Measurements from ENCODE around the gene AURKB.
A peak's percentile ranks its signal among the peaks of the same experiment; 100 is the strongest.
"Not testable (repeated sequence)": the region's sequence is repeated elsewhere in the genome, so short reads cannot be mapped to it uniquely, and the experiment has no call there.

The AURKB gene

GRCh38 chr17:8224891-8225812 is 14.8 kb upstream of the AURKB start:
- no peak for DNase-seq (ENCODE audit: low spot score)

DNA sequence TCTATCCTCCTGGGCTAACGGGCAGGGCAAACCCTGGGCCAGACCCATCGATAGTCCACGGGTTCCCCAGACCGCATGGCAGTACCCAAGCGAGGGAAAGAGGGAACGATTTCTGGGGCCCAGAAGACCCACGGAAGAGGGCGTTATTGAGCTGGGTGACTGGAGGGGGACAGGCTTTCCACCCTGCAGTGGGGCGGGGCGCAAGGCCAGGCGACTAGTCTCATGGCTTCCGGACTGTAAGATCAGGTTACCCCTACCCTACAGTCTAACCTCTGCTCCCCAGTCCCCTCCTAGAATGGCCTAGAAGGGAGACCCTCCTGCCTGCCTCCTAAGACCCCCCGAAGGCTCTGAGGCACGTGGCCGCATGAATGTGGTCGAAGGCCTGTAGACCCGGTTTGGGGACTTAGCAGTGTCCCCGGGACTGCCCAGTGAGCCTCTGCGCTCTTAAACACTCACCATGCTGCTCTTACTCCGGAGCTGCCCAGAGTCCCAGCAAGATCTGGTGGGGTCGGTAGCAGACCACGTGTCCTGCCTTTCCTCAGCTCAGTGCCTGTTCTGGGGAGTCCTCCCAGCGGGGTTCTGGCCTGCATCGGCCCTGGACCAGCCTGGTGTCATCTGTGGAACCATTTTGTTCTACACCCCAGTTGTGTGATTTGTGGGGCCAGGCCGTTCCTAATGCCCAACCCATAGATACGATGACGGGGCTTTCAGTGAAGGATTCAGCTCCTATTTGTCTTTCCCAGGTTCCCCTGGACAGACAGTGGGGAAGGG is 13.2 kb upstream of the AURKB start:
- DNase-seq (ENCODE audit: low spot score) = peak; percentile 74

GRCh38 chr17:8222630-8223355 is 12.4 kb upstream of the AURKB start:
- DNase-seq (ENCODE audit: low spot score) = peak; percentile 80

DNA sequence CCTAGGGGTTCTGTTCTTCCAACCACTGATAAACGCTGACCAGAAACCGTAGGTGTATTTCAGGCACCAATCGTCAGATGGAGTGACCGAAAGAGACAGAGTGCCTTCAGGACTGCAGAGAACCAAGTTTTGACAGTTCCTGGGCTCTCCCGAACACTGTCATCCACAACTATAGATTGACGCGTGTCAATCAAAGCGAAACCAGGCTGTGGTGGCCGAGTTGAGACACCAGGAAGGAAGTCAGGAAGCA is 11.9 kb upstream of the AURKB start:
- no peak for DNase-seq (ENCODE audit: low spot score)

DNA sequence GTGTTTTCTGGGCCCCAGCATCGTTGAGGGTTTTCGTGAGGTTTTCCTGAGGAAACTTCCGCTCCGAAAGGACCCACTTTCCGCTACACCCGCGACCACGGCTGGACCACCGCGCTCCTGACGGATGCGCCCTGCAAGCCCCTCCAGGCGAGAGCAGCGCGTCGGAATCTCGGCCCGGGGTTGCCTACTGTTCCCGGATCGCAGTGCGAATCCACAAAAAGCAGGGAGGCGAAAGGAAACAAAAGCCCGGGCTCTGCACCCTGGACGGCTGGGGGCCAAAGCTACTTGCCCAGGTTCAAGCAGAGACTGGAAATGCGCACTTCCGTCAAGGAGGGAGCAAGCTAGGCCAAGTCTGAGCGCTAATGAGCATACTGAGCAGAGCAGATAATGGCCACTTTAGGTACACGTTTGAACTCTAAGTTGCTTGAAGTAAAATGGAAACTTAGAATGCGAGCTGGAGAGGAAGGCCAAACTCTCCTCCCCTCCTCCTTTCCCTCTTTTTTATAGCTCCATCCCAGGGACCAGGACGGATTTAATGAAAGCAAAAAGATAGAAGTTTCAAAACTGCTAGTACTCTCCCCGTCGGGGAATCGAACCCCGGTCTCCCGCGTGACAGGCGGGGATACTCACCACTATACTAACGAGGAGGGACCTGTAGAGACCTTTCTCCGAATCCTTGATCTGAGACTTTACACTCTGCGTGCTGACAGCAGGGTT is 11.4 kb upstream of the AURKB start:
- peak; percentile 90 for DNase-seq (ENCODE audit: low spot score)

- peak; percentile 84 for DNase-seq (ENCODE audit: low spot score)
These were observed 10.6 kb upstream of the AURKB start for GRCh38 chr17:8220783-8221662.

DNA sequence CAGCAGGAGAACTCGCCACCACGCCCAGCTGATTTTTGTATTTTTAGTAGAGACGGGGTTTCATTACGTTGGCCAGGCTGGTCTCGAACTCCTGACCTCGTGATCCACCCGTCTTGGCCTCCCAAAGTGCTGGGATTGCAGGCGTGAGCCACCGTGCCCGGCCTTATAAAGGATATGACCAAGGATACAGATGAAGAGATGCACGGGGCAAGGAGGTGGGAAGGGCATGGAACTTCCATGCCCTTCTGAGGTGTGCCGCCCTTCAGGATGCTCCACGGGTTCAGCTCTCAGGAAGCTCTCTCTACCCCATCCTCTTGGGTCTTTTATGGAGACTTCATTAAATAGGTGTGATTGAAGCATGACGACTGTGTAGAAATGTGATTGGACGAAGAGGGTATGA is 3.6 kb upstream of the AURKB start:
- DNase-seq (ENCODE audit: low spot score) = not testable (repeated sequence)

DNA sequence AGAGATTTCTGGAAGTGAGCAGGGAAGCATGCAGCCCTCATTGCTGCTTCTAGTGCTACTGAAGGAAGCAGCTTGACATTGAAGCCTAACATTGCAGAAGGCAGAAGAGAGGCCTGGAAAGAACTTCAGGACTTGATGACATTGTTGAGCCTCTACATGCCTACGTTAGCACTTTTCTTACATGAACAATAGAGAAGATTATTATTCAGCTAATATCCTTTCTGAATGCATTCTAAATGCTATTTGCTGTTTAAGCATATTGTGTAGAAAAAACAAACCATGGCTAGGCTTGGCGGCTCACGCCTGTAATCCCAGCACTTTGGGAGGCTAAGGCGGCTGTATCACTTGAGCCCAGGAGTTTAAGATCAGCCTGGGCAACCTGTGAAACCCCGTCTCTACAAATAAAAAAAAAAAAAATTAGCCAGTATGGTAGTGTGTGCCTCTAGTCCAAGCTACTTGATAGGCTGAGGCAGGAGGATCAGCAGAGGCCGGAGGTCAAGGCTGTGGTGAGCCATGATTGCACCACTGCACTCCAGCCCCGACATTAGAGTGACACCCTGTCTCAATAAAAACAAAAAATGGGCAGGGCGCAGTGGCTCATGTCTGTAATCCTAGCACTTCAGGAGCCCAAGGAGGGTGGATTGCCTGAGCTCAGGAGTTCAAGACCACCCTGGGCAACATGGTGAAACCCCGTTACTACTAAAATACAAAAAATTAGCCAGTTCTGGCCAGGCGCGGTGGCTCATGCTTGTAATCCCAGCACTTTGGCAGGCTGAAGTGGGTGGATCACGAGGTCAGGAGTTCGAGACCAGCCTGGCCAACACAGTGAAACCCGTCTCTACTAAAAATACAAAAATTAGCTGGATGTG is 2.2 kb upstream of the AURKB start:
- DNase-seq (ENCODE audit: low spot score) = no peak

GRCh38 chr17:8210761-8211458 is 535 bp upstream of the AURKB start:
- no peak for DNase-seq (ENCODE audit: low spot score)

GRCh38 chr17:8206536-8206935 is 3.8 kb downstream of the AURKB start:
- DNase-seq (ENCODE audit: low spot score) = no peak

- no peak for DNase-seq (ENCODE audit: low spot score)
These were observed 5.4 kb downstream of the AURKB start for GRCh38 chr17:8204761-8205555.

- peak; percentile 85 for DNase-seq (ENCODE audit: low spot score)
These were observed 18.1 kb downstream of the AURKB start for GRCh38 chr17:8192070-8192815.

GRCh38 chr17:8190506-8190905 is 19.9 kb downstream of the AURKB start:
- no peak for DNase-seq (ENCODE audit: low spot score)

DNA sequence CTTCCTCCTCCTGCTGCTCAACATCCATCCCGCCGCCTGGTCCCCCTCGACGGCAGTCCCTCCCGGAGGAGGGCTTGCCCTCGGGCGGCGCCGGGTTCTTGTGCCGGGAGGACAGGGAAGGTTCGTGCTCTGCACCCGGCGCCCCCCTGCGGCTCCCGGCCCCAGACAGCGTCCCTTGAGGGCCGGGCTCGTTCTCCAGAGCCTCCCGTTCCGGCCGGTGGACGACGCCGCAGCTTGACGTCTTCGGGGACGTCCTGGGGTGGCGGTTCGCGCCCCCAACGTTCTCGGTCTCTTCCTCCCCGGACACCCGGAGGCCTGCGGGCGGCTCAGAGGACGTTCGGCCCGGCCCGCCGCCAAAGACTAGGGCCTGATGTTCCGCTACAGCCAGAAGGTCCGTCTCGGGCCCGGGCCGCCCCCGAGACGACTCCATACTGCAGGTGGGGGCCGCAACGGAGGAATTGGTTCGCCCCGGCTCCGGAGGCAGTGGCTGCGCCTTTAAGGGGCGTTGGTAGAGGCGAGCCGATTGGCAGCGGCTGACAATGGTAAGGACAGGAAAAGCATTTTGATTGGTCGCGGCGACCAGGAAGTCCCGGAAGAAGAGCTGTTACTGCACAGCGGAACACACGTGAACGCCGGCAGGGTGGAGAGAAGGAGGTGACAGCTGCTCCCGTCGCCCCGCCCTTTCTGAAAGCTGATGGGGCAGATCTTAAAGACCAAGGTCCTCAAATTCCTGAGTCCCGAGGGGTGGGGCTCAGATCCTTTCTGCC is 20.5 kb downstream of the AURKB start, which contains the start of gene BORCS6:
TSS of gene BORCS6 (minus strand) at position 470 of the 767 bp plus-strand sequence. CDS start at position 430, 40 bp downstream.
- peak; percentile 94 for DNase-seq (ENCODE audit: low spot score)

DNA sequence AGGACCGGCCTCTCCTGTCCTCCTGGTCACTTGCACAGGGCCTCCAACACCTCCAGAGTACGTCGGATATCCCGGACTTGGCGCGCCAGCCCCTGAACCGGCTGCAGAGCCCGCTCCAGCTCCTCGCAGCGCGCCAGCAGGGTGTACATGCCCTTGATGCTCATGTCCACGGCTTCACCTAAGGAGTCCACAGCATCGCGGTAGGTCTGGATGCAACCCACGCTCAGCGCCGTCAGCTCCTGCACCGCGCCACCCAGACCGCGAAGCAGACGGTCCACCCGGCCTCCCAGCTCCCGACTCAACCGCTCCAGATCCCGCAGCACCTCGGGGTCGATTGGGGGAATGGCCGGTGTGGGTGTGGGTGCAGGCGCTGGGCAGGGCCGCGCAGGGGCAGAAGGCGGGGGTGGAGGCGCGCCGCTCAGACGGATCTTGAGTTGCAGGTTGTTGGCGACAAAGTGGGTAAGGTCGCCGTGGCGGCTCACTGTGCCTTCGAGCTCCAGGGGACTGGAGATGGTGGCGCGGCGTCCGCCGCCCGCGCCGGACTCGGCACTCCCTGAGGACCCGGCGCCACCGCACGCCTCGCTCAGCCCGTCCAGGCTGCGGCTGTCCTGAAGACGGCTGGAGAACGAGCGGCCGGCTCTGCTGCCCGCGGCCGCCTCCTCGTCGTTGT is 21.2 kb downstream of the AURKB start:
- no peak for DNase-seq (ENCODE audit: low spot score)

GRCh38 chr17:8188263-8188839 is 22.0 kb downstream of the AURKB start:
- DNase-seq (ENCODE audit: low spot score) = no peak
